ENCODE results near the gene MED13L.

DNA sequence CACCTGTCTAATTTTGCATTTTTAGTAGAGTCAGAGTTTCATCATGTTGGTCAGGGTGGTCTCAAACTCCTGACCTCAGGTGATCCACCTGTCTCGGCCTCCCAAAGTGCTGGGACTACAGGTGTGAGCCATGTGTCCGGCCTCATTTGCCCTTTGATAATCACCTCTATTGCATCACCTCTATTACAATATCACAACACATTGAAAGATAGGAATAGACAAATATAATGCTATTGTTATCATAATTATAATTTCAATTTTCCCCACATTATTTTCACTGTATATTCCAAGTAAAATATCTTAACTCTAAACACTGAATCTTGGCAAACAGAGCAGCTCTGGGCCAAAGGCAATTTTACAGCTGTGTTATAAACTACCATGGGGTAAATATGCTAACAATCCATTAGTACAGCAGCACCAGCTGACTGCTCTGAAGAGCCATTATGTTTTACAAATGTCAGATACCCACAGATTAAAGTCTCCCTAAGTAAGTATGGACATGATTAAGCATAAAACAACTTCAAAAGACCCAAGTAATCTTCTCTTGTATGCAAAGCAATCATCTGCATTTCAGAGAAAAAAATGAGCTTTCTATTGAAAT, 173.2 kb downstream of the MED13L start:
- TF ChIP-seq EZH2 (IDR thresholded peaks at IDR 0.05; ENCODE audit: borderline replicate concordance, low read depth, low read length, poor library complexity, severe bottlenecking), result no peak
- TF ChIP-seq, protein P1, sequence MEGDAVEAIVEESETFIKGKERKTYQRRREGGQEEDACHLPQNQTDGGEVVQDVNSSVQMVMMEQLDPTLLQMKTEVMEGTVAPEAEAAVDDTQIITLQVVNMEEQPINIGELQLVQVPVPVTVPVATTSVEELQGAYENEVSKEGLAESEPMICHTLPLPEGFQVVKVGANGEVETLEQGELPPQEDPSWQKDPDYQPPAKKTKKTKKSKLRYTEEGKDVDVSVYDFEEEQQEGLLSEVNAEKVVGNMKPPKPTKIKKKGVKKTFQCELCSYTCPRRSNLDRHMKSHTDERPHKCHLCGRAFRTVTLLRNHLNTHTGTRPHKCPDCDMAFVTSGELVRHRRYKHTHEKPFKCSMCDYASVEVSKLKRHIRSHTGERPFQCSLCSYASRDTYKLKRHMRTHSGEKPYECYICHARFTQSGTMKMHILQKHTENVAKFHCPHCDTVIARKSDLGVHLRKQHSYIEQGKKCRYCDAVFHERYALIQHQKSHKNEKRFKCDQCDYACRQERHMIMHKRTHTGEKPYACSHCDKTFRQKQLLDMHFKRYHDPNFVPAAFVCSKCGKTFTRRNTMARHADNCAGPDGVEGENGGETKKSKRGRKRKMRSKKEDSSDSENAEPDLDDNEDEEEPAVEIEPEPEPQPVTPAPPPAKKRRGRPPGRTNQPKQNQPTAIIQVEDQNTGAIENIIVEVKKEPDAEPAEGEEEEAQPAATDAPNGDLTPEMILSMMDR (conservative IDR thresholded peaks at IDR 0.05; ENCODE audit: low read depth, low read length), result no peak

Data from A673 (cell line).